Sigmoid colon (tissue), 4 donors: ENCODE measurements around the gene S100A1.

ENCODE experiments used
- CTCF ChIP-seq, 4 experiments: fragments of 450-650 bp in 3 of 4; fragments of 200-600 bp in 1 of 4; IDR thresholded peaks; one replicate each; pipeline ENCODE4 v1.5.1; 2016 to 2019; ENCODE audit warnings: antibody characterized with exemption in 4 of 4, mild to moderate bottlenecking in 3 of 4, moderate library complexity in 2 of 4
- POLR2A ChIP-seq, 2 donors: fragments of 450-650 bp; IDR thresholded peaks; one replicate each; pipeline ENCODE4 v1.6.1; 2016; ENCODE audit warnings: antibody characterized with exemption in 2 of 2, mild to moderate bottlenecking in 2 of 2, moderate library complexity in 2 of 2
- POLR2AphosphoS5 ChIP-seq, 4 donors: sonication (generic); formaldehyde crosslinking; IDR thresholded peaks; one replicate each; pipeline ENCODE4 v1.6.1; 2017; ENCODE audit warnings: antibody characterized with exemption in 4 of 4

GRCh38 chr1:153633161-153633753 lies 5.0 kb downstream of the S100A1 start:
- TF ChIP-seq POLR2A (IDR thresholded peaks at IDR 0.05) (no peak), CTCF (IDR thresholded peaks at IDR 0.05) (no peak), POLR2AphosphoS5 (IDR thresholded peaks at IDR 0.05) (no peak)
